SW 1271 (cell line): Measurements from ENCODE around the gene RRAS.
A peak's percentile ranks its signal among the peaks of the same experiment; 100 is the strongest.

Experiments used
- DNase-seq, 2 experiments: peaks; one replicate each; lab custom pipeline; 2025; lab: John Stamatoyannopoulos, UW

The RRAS gene

GRCh38 chr19:49594993-49595818 lies 44.7 kb downstream of the RRAS start:
- DNase-seq, result no peak

DNA sequence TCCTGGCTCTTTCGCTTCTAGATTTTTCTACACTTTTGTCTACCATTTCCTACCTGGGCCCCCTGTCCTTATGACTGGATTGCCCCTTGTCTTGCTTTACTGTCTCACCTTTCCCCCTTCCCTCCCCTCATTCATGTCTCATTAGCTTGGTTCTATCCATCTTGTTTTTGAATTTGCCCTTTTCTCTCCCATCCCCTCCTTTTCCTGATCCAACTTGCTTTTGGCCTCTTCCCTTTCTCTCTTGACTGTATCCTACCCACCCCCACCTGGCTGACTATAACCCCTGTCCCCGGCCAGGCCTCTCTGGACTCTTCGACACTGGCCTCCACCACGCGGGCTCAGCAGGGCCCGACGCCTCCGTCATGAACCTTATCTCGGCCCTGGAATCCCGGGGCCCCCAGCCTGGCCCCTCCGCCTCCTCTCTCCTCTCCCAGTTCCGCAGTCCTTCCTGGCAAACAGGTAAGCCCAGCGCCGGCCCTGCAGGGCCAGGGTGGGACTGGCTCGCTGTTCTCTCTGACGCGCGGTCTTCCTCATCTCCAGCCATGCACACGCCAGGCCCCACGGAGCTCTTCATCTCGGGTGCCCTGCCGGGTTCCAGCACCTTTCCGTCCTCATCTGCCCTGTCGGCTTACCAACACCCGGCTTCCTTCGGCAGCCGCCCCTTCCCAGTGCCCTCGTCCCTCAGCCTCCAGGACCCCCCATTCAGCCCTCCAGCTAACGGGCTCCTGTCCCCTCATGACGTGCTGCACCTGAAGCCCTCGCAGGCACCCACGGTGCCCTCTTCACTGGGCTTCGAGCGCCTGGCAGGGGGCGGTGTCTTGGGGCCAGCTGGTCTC lies 45.6 kb downstream of the RRAS start:
- DNase-seq, result no peak

GRCh38 chr19:49593233-49594113 lies 46.5 kb downstream of the RRAS start:
- peak; percentile 57 to 86 for DNase-seq

DNA sequence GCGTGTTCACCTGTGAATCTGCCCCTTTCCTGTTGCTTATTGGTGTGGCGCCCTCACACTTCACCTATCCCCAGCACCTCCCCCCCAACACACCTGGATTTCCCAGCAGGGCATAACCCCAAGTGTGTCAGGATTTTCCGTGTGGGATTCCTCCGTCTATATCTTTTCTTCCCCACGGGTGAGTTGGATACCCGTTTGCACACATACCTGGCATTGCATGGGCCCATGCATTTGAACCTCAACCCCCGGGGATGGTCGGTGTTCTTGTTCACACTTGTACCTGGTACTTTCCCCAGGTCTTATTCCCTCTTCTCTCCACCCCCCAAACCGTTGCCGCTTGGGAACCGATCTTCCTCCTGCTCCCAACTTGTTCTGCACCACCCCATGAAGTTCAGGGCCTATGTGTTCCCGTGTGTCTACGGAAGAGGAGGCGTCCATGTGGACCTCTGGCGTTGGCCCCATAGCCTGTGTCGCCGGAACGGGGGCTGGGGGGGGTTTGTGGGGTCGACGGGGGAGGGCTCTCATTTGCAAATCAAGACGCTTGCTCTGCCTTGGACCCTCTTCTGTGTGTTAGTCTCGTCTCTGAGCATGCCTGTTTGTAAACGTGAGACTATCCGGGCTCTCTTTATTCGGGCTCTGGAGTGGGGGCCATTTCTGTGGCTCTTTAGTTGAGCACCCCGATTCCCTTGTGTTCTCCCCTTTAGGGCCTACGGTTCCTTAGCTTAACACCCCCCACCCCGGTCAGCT lies 47.3 kb downstream of the RRAS start:
- DNase-seq, result peak in 1 of 2 experiments; percentile 30

GRCh38 chr19:49591731-49592485 lies 48.0 kb downstream of the RRAS start:
- peak; percentile 29 to 52 for DNase-seq

DNA sequence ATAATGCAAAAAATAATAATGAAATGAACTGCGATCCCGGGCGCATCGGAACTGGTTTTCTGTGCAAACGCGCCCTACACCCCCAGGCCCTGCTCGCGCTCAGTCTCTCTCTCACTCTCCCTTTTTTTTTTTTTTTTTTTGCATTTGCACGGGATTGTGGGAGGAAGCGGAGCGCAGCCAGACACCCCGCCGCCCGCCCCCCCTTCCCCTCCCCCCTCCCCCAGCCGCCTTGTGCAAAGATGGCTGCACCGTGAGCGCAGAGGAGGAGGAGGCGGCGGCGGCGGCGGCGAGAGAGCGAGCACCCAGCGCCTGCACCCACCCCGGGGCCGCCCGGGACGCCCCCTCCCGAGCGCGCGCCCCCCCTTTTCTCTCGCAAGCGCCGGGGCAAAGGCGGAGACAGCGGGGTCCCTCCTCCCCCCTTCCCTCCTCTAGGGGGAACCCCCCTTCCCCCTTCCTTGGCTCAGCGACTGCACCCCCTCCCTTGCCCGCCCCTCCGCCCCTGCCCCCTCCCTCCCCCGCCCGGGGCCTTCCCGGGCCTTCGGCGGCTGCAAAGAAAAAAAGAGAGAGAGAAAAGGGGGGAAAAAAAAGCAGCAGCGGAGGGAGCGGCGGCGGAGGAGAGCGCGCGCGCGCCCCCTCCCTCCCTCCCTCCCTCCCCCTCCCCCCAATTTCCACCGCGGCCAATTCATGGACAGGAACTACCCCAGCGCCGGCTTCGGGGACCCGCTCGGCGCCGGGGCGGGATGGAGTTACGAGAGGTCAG lies 48.8 kb downstream of the RRAS start, which contains the start of gene PRR12:
PRR12 (plus strand) TSS at position 212 of the 760 bp plus-strand sequence; CDS start at position 685, 473 bp downstream.
- peak in 1 of 2 experiments; percentile 40 for DNase-seq

DNA sequence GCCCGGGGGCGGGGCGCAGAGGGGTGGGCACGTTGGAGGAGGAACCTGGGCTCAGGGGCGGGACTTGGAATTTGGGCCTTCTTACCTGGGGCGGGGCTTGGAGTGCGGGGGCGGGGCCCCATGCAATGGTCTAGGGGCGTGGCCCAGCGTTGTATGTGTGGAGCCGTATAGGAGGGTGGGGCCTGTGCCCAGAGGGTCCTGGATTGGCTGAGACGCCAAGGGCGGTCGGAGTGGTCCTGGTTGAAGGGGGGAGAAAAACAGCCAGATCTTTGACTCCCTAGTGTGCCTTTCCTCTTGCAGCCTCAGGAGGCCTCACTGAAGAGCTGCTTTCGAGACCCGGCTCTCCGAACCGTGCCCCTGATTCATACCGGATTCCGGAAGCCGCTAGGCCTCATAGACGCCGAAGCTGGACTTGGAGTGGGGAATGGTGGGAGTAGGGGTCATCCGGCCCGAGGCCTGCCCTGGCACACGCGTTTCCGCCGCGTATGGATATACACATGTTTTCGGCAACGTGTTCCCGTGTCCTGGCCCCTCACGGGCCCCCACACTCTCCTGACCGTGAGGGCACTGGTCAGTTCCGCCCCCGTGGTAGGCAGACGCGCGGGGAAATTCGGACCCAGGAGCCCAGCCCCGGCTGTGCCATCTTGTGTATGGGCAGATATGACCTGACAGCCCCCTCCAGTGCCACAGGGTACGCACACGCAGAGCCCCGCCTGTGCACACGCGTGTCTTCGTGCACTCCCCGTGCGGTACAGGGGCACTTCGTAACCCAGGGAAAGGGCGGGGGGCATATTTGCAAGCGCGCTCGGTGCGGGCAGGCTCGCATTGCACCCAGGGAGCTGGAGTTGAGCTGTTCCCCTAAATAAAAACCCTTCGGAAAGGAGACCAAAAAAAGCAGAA lies 49.6 kb downstream of the RRAS start:
- DNase-seq, result peak; percentile 86 to 96

- DNase-seq, result no peak
Measured at GRCh38 chr19:49589502-49589905, 50.4 kb downstream of the RRAS start.

DNA sequence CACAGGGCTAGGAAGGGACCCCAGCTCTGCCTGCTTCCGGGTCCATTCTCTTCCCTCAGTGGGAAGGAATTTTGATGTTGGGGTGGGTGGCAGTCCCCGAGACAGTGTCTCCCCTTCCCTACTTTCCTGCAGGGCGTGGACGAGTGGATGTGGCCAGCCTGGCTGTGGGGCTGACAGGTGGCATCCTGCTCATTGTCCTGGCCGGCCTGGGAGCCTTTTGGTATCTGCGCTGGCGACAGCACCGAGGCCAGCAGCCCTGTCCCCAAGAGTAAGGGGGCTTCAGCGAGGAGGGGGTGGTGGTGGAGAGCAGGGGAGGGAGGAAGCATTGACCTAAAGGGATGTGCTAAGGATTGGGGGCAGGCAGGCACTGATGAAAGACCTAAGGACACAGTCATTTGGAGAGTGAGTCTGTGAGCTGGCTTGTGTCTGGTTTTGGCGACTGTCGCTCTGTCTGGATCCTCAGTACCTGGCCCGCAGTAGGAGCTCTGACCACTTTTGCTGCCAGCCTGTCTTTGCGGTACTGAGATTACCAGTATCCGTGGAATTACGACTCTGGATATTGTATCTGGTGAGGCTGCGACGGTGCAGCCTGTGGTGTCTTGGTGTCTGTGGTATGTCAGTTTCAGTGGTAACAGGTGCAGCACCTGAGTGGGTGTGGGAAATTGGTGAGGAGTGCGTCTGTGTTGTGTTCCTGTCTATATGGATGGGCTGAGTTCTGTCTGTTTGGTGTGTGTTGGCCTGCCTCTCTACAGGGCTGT lies 51.4 kb downstream of the RRAS start:
- no peak for DNase-seq

DNA sequence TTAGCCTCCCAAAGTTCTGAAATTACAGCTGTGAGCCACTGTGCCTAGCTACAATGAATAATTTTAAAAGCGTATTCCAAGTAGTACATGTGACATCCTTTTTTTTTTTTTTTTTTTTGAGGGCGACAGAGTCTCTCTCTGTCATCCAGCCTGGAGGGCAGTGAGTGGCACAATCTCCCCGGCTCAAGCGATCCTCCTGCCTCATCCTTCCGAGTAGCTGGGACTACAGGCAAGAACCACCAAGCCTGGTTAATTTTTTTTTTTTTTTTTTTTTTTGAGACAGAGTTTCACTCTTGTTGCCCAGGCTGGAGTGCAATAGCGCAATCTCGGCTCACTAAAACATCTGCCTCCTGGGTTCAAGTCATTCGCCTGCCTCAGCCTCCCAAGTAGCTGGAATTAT lies 52.7 kb downstream of the RRAS start:
- no peak for DNase-seq
